Central memory CD8-positive, alpha-beta T cell (primary cell): ENCODE data around the gene SEC22C.
"Not testable (repeated sequence)": the region's sequence is repeated elsewhere in the genome, so short reads cannot be mapped to it uniquely, and the experiment has no call there.

Experiments
- ATAC-seq: fragments of 150-1000 bp; cut with Tn5 transposase; replicated peaks from 2 replicates; pipeline ENCODE4 v1.10.0; 2022; ENCODE audit warnings: mild to moderate bottlenecking, moderate FRiP score, moderate number of reproducible peaks; ENCODE audit not compliant: poor library complexity, severe bottlenecking; ENCODE audit errors: extremely low read depth
- DNase-seq, 2 donors: peaks; one replicate each; pipeline ENCODE4 v3.0.0; 2021; ENCODE audit warnings: low spot score in 2 of 2
- H3K27ac Mint-ChIP-seq: one replicate; pipeline ENCODE4 v1.8.0; 2022; ENCODE audit warnings: low read depth, mild to moderate bottlenecking, moderate library complexity, mixed read lengths
- H3K27me3 Mint-ChIP-seq: one replicate; pipeline ENCODE4 v1.8.0; 2022; ENCODE audit warnings: mixed read lengths
- H3K36me3 Mint-ChIP-seq: one replicate; pipeline ENCODE4 v1.8.0; 2022; ENCODE audit warnings: mild to moderate bottlenecking, moderate library complexity, mixed read lengths; ENCODE audit not compliant: insufficient read depth
- H3K4me1 Mint-ChIP-seq: one replicate; pipeline ENCODE4 v1.8.0; 2022; ENCODE audit warnings: mixed read lengths
- H3K4me3 Mint-ChIP-seq: one replicate; pipeline ENCODE4 v1.8.0; 2022; ENCODE audit warnings: mild to moderate bottlenecking, moderate library complexity, mixed read lengths
- H3K9me3 Mint-ChIP-seq: one replicate; pipeline ENCODE4 v1.8.0; 2022; ENCODE audit warnings: mixed read lengths

SEC22C gene

DNA sequence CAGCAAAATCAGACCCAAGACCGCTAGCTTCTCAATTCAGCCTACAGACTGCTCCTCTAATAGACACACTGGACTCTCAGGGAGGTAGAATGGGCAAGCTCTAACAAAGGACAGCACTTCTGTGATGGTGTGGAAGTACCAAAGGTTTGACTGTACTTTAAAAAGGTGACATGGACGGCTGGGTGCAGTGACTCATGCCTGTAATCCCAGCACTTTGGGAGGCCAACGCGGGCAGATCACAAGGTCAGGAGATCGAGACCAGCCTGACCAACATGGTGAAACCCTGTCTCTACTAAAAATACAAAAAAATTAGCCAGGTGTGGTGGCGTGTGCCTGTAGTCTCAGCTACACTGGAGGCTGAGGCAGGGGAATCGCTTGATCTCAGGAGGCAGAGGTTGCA is 15.3 kb upstream of the SEC22C start:
- ATAC-seq, H3K4me3 Mint-ChIP-seq, H3K27me3 Mint-ChIP-seq, H3K9me3 Mint-ChIP-seq, H3K27ac Mint-ChIP-seq, DNase-seq: not testable (repeated sequence)
- Mint-ChIP-seq H3K4me1 (peaks cover 27% of the 10 kb centered on the region), H3K36me3 (peaks cover 26% of the 10 kb centered on the region)

DNA sequence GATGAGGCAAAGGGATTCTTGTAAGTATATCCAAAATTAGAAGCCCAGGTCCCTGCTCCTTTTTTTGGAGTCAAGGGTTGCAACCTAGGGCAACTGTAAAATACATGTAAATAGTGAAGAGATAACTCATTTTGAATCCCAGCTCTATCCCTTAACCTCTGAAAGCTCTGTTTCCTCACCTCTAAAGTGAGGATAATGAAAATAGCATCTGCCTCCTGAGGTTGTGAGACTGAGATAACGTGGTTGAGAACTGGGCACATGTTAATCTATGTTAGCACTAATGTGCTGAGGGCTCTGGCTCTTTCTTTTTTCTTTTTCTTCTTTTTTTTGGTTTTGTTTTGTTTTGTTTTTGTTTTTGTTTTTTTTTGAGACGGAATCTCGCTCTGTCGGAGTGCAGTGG is 13.9 kb upstream of the SEC22C start:
- no peak for DNase-seq

GRCh38 chr3:42593635-42594034 is 11.9 kb upstream of the SEC22C start:
- ATAC-seq (no peak), DNase-seq (no peak)
- Mint-ChIP-seq H3K27me3 (no peaks in the 10 kb centered on the region), H3K36me3 (peaks cover 19% of the 10 kb centered on the region), H3K4me1 (peaks cover 10% of the 10 kb centered on the region), H3K9me3 (no peaks in the 10 kb centered on the region), H3K27ac (no peak overlapping the region), H3K4me3 (no peak overlapping the region)

More for the DNA sequence above, 13.9 kb upstream of the SEC22C start:
- Mint-ChIP-seq H3K27ac (peak overlapping the region; percentile 69), H3K4me1 (peaks cover 16% of the 10 kb centered on the region), H3K4me3 (no peak overlapping the region), H3K27me3 (no peaks in the 10 kb centered on the region), H3K36me3 (peaks cover 25% of the 10 kb centered on the region), H3K9me3 (no peaks in the 10 kb centered on the region)
- no peak for ATAC-seq

DNA sequence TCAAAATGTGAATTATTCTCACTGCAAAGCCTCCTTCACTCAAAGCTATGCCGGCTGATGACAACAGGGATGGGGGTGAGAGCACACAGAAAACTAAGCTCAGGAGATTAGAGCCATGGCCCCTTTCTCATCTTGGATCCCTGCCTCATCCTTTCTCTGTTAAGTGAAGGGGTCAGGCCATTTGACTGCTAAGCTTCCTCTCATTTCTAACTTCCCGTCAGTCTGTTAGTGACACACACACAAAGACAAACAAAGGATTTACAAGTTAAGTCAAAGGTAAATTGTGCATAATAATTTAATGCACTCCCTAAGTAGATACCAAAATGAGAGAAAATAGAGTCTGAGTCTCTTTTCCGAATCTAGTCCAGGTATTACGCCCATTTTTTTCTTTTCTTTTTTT is 10.0 kb upstream of the SEC22C start:
- Mint-ChIP-seq H3K36me3 (peaks cover 21% of the 10 kb centered on the region), H3K4me1 (peaks cover 10% of the 10 kb centered on the region), H3K27me3 (no peaks in the 10 kb centered on the region), H3K4me3 (peak overlapping the region; percentile 84), H3K9me3 (no peaks in the 10 kb centered on the region), H3K27ac (no peak overlapping the region)
- DNase-seq (no peak), ATAC-seq (no peak)

DNA sequence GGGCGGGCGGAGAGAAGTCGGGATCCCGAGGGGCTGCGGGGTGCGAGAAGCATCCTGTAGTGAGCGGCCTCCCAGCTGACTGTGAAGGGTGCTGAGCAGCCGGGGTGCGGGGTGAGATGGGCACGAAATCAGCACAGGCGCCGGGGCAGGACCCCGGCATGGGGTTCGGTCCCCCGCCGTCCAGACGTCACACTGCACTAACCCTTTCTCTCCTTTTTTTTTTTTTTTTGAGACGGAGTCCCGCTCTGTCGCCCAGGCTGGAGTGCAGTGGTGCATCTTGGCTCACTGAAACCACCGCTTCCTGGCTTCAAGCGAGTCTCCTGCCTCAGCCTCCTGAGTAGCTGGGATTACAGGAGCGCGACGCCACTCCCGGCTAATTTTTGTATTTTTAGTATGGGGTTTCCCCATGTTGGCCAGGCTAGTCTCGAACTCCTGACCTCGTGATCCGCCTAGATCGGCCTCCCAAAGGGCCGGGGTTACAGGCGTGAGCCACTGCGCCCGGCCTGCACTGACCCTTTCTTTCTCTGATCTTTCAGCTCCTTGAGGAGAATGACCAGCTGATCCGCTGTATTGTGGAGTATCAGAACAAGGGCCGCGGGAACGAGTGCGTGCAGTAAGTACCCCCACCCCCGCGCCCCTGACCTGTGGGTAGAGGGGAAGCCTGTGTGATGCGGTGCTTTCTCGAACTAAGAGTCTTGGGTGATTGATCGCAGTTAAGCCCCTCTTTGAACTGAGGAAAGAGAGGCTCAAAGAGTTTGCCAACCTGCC is 9.4 kb upstream of the SEC22C start:
- H3K4me1 Mint-ChIP-seq, result peaks cover 10% of the 10 kb centered on the region
- H3K9me3 Mint-ChIP-seq, result no peaks in the 10 kb centered on the region
- peak overlapping the region; percentile 84 for H3K4me3 Mint-ChIP-seq
- DNase-seq, result no peak
- H3K36me3 Mint-ChIP-seq, result peaks cover 21% of the 10 kb centered on the region
- ATAC-seq, result peak; percentile 34
- no peaks in the 10 kb centered on the region for H3K27me3 Mint-ChIP-seq
- peak overlapping the region; percentile 85 for H3K27ac Mint-ChIP-seq

GRCh38 chr3:42589382-42590109 is 7.8 kb upstream of the SEC22C start:
- no peak for ATAC-seq
- Mint-ChIP-seq H3K4me1 (peaks cover 10% of the 10 kb centered on the region), H3K36me3 (peaks cover 15% of the 10 kb centered on the region), H3K4me3 (peak overlapping the region; percentile 84), H3K27me3 (no peaks in the 10 kb centered on the region), H3K27ac (peak overlapping the region; percentile 85), H3K9me3 (no peaks in the 10 kb centered on the region)
- DNase-seq, result no peak

GRCh38 chr3:42588625-42589024 is 6.9 kb upstream of the SEC22C start:
- H3K4me1 Mint-ChIP-seq, result peaks cover 4% of the 10 kb centered on the region
- peaks cover 11% of the 10 kb centered on the region for H3K36me3 Mint-ChIP-seq
- no peak overlapping the region for H3K4me3 Mint-ChIP-seq
- DNase-seq, result no peak
- H3K27ac Mint-ChIP-seq, result no peak overlapping the region
- no peaks in the 10 kb centered on the region for H3K9me3 Mint-ChIP-seq
- no peak for ATAC-seq
- H3K27me3 Mint-ChIP-seq, result no peaks in the 10 kb centered on the region

DNA sequence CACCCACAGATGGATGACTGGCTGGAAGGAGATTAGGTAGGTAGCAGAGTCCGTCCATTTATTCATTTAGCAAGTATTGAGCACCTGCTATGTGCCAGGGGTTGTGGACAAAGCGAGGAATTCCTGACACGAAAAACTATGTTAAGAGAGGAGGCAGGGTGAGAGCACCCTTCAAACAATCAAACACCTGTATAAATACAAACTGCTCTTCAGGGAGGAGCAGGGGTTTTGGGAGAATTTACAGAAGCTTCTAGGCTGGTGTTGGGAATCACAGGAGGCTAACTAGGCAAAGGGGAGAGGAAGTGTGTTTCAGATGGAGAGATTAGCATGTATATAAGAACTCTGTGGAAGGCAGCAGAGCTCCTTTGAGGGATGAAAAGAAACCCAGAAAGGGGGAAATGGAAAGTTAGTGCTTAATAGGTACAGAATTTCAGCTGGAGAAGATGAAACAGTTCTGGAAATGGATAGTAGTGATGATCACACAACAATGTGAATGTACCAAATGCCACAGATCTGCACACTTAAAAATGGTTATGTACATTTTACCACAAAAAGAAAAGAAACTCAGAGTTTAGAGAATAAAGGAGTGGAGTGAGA is 805 bp upstream of the SEC22C start:
- Mint-ChIP-seq H3K4me3 (peak overlapping the region; percentile 91), H3K27me3 (no peaks in the 10 kb centered on the region), H3K36me3 (peaks cover 12% of the 10 kb centered on the region), H3K9me3 (peaks cover 4% of the 10 kb centered on the region), H3K27ac (peak overlapping the region; percentile 98), H3K4me1 (peaks cover 42% of the 10 kb centered on the region)
- DNase-seq (no peak), ATAC-seq (no peak)

DNA sequence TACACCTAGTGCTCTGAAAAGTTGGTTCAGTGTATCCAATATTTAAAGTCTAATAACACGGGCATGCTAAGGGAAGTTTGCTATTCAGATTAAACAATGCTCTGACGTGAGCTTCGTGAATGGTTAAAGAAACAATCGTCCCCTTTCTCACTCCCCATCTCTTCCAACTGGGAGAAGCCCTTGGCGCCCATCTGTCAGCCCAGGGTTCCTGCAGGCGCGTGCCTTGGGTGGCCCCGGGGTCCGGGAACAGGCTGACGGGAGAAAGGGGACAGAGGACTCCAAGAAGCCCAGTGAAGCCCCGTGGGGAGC is 413 bp downstream of the SEC22C start:
- Mint-ChIP-seq H3K9me3 (peaks cover 4% of the 10 kb centered on the region), H3K27ac (peak overlapping the region; percentile 98), H3K36me3 (peaks cover 10% of the 10 kb centered on the region), H3K4me3 (peak overlapping the region; percentile 91), H3K27me3 (no peaks in the 10 kb centered on the region), H3K4me1 (peaks cover 52% of the 10 kb centered on the region)
- DNase-seq (no peak), ATAC-seq (no peak)

DNA sequence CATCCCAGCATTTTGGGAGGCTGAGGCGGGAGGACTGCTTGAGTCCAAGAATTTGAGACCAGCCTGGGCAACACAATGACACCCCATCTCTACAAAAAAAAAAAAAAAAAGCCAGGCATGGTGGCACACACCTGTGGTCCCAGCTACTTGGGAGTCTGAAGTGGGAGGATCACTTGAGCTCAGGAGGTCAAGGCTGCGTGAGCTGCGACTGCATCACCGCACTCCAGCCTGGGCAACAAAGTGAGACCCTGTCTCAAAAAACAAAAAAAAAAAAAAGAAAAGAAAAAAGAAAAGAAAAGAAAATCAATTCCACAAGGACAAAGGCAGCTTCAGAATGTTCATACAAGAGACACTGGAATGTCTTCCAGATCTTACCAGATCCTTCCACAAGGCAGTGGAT is 2.4 kb downstream of the SEC22C start:
- Mint-ChIP-seq H3K27ac (peak overlapping the region; percentile 49), H3K36me3 (peaks cover 12% of the 10 kb centered on the region), H3K4me1 (peaks cover 52% of the 10 kb centered on the region)
- H3K4me3 Mint-ChIP-seq, ATAC-seq, DNase-seq, H3K9me3 Mint-ChIP-seq, H3K27me3 Mint-ChIP-seq: not testable (repeated sequence)

- Mint-ChIP-seq H3K36me3 (peaks cover 18% of the 10 kb centered on the region), H3K9me3 (peaks cover 4% of the 10 kb centered on the region), H3K27ac (peak overlapping the region; percentile 76), H3K4me1 (peaks cover 49% of the 10 kb centered on the region), H3K4me3 (no peak overlapping the region), H3K27me3 (no peaks in the 10 kb centered on the region)
- DNase-seq (no peak), ATAC-seq (no peak)
These were observed 3.7 kb downstream of the SEC22C start for GRCh38 chr3:42578054-42578453.

- ATAC-seq (no peak), DNase-seq (no peak)
- H3K9me3 Mint-ChIP-seq, result peaks cover 4% of the 10 kb centered on the region
- H3K27me3 Mint-ChIP-seq, result no peaks in the 10 kb centered on the region
- H3K4me1 Mint-ChIP-seq, result peaks cover 34% of the 10 kb centered on the region
- peaks cover 18% of the 10 kb centered on the region for H3K36me3 Mint-ChIP-seq
- H3K4me3 Mint-ChIP-seq, result no peak overlapping the region
- H3K27ac Mint-ChIP-seq, result no peak overlapping the region
These were observed 6.5 kb downstream of the SEC22C start for GRCh38 chr3:42575137-42575741.
